ENCODE data around the gene PRKCB. TPM values are rescaled to one million over a fixed set of nuclear protein-coding genes. Genes with fewer than 3 reads are reported as not detected.

PRKCB gene
- total and polyA plus RNA-seq, 9 donors, result 1.2 to 4.5 (median 1.6) TPM

GRCh38 chr16:23994615-23995014 lies 158.8 kb downstream of the PRKCB start:
- Histone ChIP-seq H3K36me3 (ENCODE audit: control insufficient read depth, insufficient read depth, low read length) (no peaks in the 10 kb centered on the region), H3K9me3 (replicated peaks; ENCODE audit: control insufficient read depth, low read depth, low read length) (no peaks in the 10 kb centered on the region), H3K27me3 (ENCODE audit: control insufficient read depth, insufficient read depth, low read length) (no peaks in the 10 kb centered on the region), H3K4me1 (ENCODE audit: control insufficient read depth, insufficient read depth, low read length) (no peaks in the 10 kb centered on the region), H3K4me3 (ENCODE audit: low read length) (no peak overlapping the region), H3K27ac (ENCODE audit: low read length) (no peak overlapping the region)
- DNase-seq, result no peak
- WGBS (ENCODE audit: insufficient coverage), result no CpG with 5 or more reads among the region's 1 CpG

GRCh38 chr16:23996258-23996955 lies 160.6 kb downstream of the PRKCB start:
- Histone ChIP-seq H3K4me3 (ENCODE audit: low read length) (no peak overlapping the region), H3K9me3 (replicated peaks; ENCODE audit: control insufficient read depth, low read depth, low read length) (no peaks in the 10 kb centered on the region), H3K4me1 (ENCODE audit: control insufficient read depth, insufficient read depth, low read length) (no peaks in the 10 kb centered on the region), H3K27me3 (ENCODE audit: control insufficient read depth, insufficient read depth, low read length) (no peaks in the 10 kb centered on the region), H3K36me3 (ENCODE audit: control insufficient read depth, insufficient read depth, low read length) (no peaks in the 10 kb centered on the region), H3K27ac (ENCODE audit: low read length) (no peak overlapping the region)
- whole genome bisulfite sequencing (ENCODE audit: insufficient coverage), result 84% methylated on average over 2 of the region's 4 CpGs
- no peak for DNase-seq

- no peaks in the 10 kb centered on the region for H3K27me3 ChIP-seq (ENCODE audit: control insufficient read depth, insufficient read depth, low read length)
Measured at GRCh38 chr16:23998771-23999170, 163.0 kb downstream of the PRKCB start.

GRCh38 chr16:23999663-24000062 lies 163.9 kb downstream of the PRKCB start:
- H3K27ac ChIP-seq (ENCODE audit: low read length), result no peak overlapping the region
- H3K9me3 ChIP-seq (replicated peaks; ENCODE audit: control insufficient read depth, low read depth, low read length), result no peaks in the 10 kb centered on the region
- H3K36me3 ChIP-seq (ENCODE audit: control insufficient read depth, insufficient read depth, low read length), result no peaks in the 10 kb centered on the region
- WGBS (ENCODE audit: insufficient coverage), result no CpG with 5 or more reads among the region's 4 CpGs
- H3K4me1 ChIP-seq (ENCODE audit: control insufficient read depth, insufficient read depth, low read length), result no peaks in the 10 kb centered on the region
- no peak overlapping the region for H3K4me3 ChIP-seq (ENCODE audit: low read length)
- DNase-seq, result no peak
- no peaks in the 10 kb centered on the region for H3K27me3 ChIP-seq (ENCODE audit: control insufficient read depth, insufficient read depth, low read length)

More at GRCh38 chr16:23998771-23999170, 163.0 kb downstream of the PRKCB start:
- Histone ChIP-seq H3K4me3 (ENCODE audit: low read length) (no peak overlapping the region), H3K36me3 (ENCODE audit: control insufficient read depth, insufficient read depth, low read length) (no peaks in the 10 kb centered on the region), H3K9me3 (replicated peaks; ENCODE audit: control insufficient read depth, low read depth, low read length) (no peaks in the 10 kb centered on the region), H3K4me1 (ENCODE audit: control insufficient read depth, insufficient read depth, low read length) (no peaks in the 10 kb centered on the region), H3K27ac (ENCODE audit: low read length) (no peak overlapping the region)
- DNase-seq, result no peak

GRCh38 chr16:24001710-24002109 lies 165.9 kb downstream of the PRKCB start:
- Histone ChIP-seq H3K27me3 (ENCODE audit: control insufficient read depth, insufficient read depth, low read length) (no peaks in the 10 kb centered on the region), H3K4me1 (ENCODE audit: control insufficient read depth, insufficient read depth, low read length) (no peaks in the 10 kb centered on the region), H3K9me3 (replicated peaks; ENCODE audit: control insufficient read depth, low read depth, low read length) (no peaks in the 10 kb centered on the region), H3K27ac (ENCODE audit: low read length) (no peak overlapping the region), H3K36me3 (ENCODE audit: control insufficient read depth, insufficient read depth, low read length) (no peaks in the 10 kb centered on the region), H3K4me3 (ENCODE audit: low read length) (no peak overlapping the region)
- WGBS (ENCODE audit: insufficient coverage), result no CpG with 5 or more reads among the region's 1 CpG
- DNase-seq, result no peak

- Histone ChIP-seq H3K4me3 (ENCODE audit: low read length) (no peak overlapping the region), H3K9me3 (replicated peaks; ENCODE audit: control insufficient read depth, low read depth, low read length) (no peaks in the 10 kb centered on the region), H3K27ac (ENCODE audit: low read length) (no peak overlapping the region), H3K4me1 (ENCODE audit: control insufficient read depth, insufficient read depth, low read length) (no peaks in the 10 kb centered on the region), H3K27me3 (ENCODE audit: control insufficient read depth, insufficient read depth, low read length) (no peaks in the 10 kb centered on the region), H3K36me3 (ENCODE audit: control insufficient read depth, insufficient read depth, low read length) (no peaks in the 10 kb centered on the region)
- 90% methylated on average over 2 of the region's 4 CpGs for WGBS (ENCODE audit: insufficient coverage)
- no peak for DNase-seq
Measured at GRCh38 chr16:24002619-24003018, 166.8 kb downstream of the PRKCB start.

- no peak overlapping the region for H3K4me3 ChIP-seq (ENCODE audit: low read length)
- no peak for DNase-seq
- H3K27me3 ChIP-seq (ENCODE audit: control insufficient read depth, insufficient read depth, low read length), result no peaks in the 10 kb centered on the region
- no peaks in the 10 kb centered on the region for H3K4me1 ChIP-seq (ENCODE audit: control insufficient read depth, insufficient read depth, low read length)
- no peaks in the 10 kb centered on the region for H3K36me3 ChIP-seq (ENCODE audit: control insufficient read depth, insufficient read depth, low read length)
- H3K9me3 ChIP-seq (replicated peaks; ENCODE audit: control insufficient read depth, low read depth, low read length), result no peaks in the 10 kb centered on the region
- 56% methylated on average over 5 of the region's 6 CpGs for WGBS (ENCODE audit: insufficient coverage)
- no peak overlapping the region for H3K27ac ChIP-seq (ENCODE audit: low read length)
Measured at GRCh38 chr16:24005577-24005976, 169.8 kb downstream of the PRKCB start.

GRCh38 chr16:24007391-24007790 lies 171.6 kb downstream of the PRKCB start:
- Histone ChIP-seq H3K27me3 (ENCODE audit: control insufficient read depth, insufficient read depth, low read length) (no peaks in the 10 kb centered on the region), H3K4me1 (ENCODE audit: control insufficient read depth, insufficient read depth, low read length) (no peaks in the 10 kb centered on the region), H3K4me3 (ENCODE audit: low read length) (no peak overlapping the region), H3K9me3 (replicated peaks; ENCODE audit: control insufficient read depth, low read depth, low read length) (no peaks in the 10 kb centered on the region), H3K36me3 (ENCODE audit: control insufficient read depth, insufficient read depth, low read length) (no peaks in the 10 kb centered on the region), H3K27ac (ENCODE audit: low read length) (no peak overlapping the region)
- no peak for DNase-seq
- WGBS (ENCODE audit: insufficient coverage), result 76% methylated on average over 5 of the region's 7 CpGs

- WGBS (ENCODE audit: insufficient coverage), result 40% methylated on average over 1 of the region's 1 CpG
Measured at GRCh38 chr16:24007934-24008333, 172.2 kb downstream of the PRKCB start.

GRCh38 chr16:24009098-24009497 lies 173.3 kb downstream of the PRKCB start:
- WGBS (ENCODE audit: insufficient coverage), result no CpG with 5 or more reads among the region's 4 CpGs
- H3K36me3 ChIP-seq (ENCODE audit: control insufficient read depth, insufficient read depth, low read length), result no peaks in the 10 kb centered on the region
- no peak overlapping the region for H3K27ac ChIP-seq (ENCODE audit: low read length)

More at GRCh38 chr16:24007934-24008333, 172.2 kb downstream of the PRKCB start:
- Histone ChIP-seq H3K4me3 (ENCODE audit: low read length) (no peak overlapping the region), H3K4me1 (ENCODE audit: control insufficient read depth, insufficient read depth, low read length) (no peaks in the 10 kb centered on the region), H3K36me3 (ENCODE audit: control insufficient read depth, insufficient read depth, low read length) (no peaks in the 10 kb centered on the region), H3K9me3 (replicated peaks; ENCODE audit: control insufficient read depth, low read depth, low read length) (no peaks in the 10 kb centered on the region), H3K27ac (ENCODE audit: low read length) (no peak overlapping the region), H3K27me3 (ENCODE audit: control insufficient read depth, insufficient read depth, low read length) (no peaks in the 10 kb centered on the region)
- no peak for DNase-seq

GRCh38 chr16:24009955-24010354 lies 174.2 kb downstream of the PRKCB start:
- no peak for DNase-seq
- Histone ChIP-seq H3K36me3 (ENCODE audit: control insufficient read depth, insufficient read depth, low read length) (no peaks in the 10 kb centered on the region), H3K4me1 (ENCODE audit: control insufficient read depth, insufficient read depth, low read length) (no peaks in the 10 kb centered on the region), H3K9me3 (replicated peaks; ENCODE audit: control insufficient read depth, low read depth, low read length) (no peaks in the 10 kb centered on the region), H3K27ac (ENCODE audit: low read length) (no peak overlapping the region), H3K4me3 (ENCODE audit: low read length) (no peak overlapping the region), H3K27me3 (ENCODE audit: control insufficient read depth, insufficient read depth, low read length) (no peaks in the 10 kb centered on the region)
- no CpG with 5 or more reads among the region's 3 CpGs for WGBS (ENCODE audit: insufficient coverage)

More at GRCh38 chr16:24009098-24009497, 173.3 kb downstream of the PRKCB start:
- no peaks in the 10 kb centered on the region for H3K9me3 ChIP-seq (replicated peaks; ENCODE audit: control insufficient read depth, low read depth, low read length)
- H3K27me3 ChIP-seq (ENCODE audit: control insufficient read depth, insufficient read depth, low read length), result no peaks in the 10 kb centered on the region
- no peak for DNase-seq
- no peak overlapping the region for H3K4me3 ChIP-seq (ENCODE audit: low read length)
- no peaks in the 10 kb centered on the region for H3K4me1 ChIP-seq (ENCODE audit: control insufficient read depth, insufficient read depth, low read length)

Data from muscle of leg (tissue), 11 donors.